ENCODE results near the gene PARP1. TPM values are rescaled to one million over a fixed set of nuclear protein-coding genes. Genes with fewer than 3 reads are reported as not detected.

Gene PARP1
- total and polyA plus RNA-seq, 2 donors (not counting 1 experiment from before 2014, with no cell fraction given): 118 to 180 TPM

DNA sequence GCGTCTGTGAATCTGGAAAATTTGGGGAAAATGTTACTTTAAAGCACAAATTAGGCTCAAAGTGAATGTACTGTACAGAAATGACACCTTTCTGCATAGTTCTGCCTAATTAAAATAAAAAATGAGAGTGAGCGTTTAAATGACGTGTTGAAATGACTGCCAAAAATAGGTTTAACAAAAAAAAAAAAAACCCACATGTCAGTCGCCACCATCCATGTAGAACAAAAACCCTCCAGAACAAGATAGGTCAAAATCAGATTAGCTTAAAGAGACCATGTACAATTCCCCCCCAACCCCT is 745 bp downstream of the PARP1 start:
- peaks cover 0 to 9% of the 10 kb centered on the region in 2 experiments for H3K36me3 ChIP-seq (replicated peaks in 1 of 2; ENCODE audit: control extremely low read depth in 1 of 2, control insufficient read depth in 1 of 2, extremely low read depth in 1 of 2, insufficient read depth in 2 of 2, low read length in 1 of 2)
- intact Hi-C loops (cut with micrococcal nuclease): loop anchor here (2.0 to 5.0 kb wide), 9 partner anchors 36 to 980 kb away; partner anchors contain the start of genes ACBD3, LBR, SRP9 and STUM
- Mint-ChIP-seq H3K4me1 (peaks cover 48% of the 10 kb centered on the region), H3K27ac (peak overlapping the region; percentile 90), H3K9me3 (ENCODE audit: insufficient read depth) (no peaks in the 10 kb centered on the region), H3K4me3 (peak overlapping the region; percentile 91), H3K27me3 (no peaks in the 10 kb centered on the region)
- peak overlapping the region; percentile 78 to 88 for H3K27ac ChIP-seq (ENCODE audit: low read length in 2 of 2)
- H2AFZ ChIP-seq (ENCODE audit: insufficient read depth, low read depth, low read length, poor library complexity, severe bottlenecking): peak overlapping the region; percentile 79
- peaks cover 0 to 6% (median 0%) of the 10 kb centered on the region in 3 donors for H3K9me3 ChIP-seq (ENCODE audit: control extremely low read depth in 1 of 3, control insufficient read depth in 2 of 3, insufficient read depth in 1 of 3, low read length in 2 of 3)
- H4K20me1 ChIP-seq (ENCODE audit: control insufficient read depth, insufficient read depth, low read length, poor library complexity, severe bottlenecking): peaks cover 45% of the 10 kb centered on the region
- peak; percentile 12 for ATAC-seq (ENCODE audit: low read depth)
- peak overlapping the region; percentile 81 to 95 (median 83) for H3K4me3 ChIP-seq (ENCODE audit: control extremely low read depth in 1 of 5, extremely low read depth in 1 of 5, insufficient read depth in 1 of 5, low read depth in 2 of 5, low read length in 4 of 5)
- H3K4me2 ChIP-seq (replicated peaks; ENCODE audit: low read depth, low read length, poor library complexity, severe bottlenecking): peak overlapping the region; percentile 75
- H3K4me1 ChIP-seq (ENCODE audit: control insufficient read depth in 2 of 2, insufficient read depth in 2 of 2, low read length in 2 of 2): peaks cover 50 to 51% of the 10 kb centered on the region in 2 donors
- TF ChIP-seq, protein P1, sequence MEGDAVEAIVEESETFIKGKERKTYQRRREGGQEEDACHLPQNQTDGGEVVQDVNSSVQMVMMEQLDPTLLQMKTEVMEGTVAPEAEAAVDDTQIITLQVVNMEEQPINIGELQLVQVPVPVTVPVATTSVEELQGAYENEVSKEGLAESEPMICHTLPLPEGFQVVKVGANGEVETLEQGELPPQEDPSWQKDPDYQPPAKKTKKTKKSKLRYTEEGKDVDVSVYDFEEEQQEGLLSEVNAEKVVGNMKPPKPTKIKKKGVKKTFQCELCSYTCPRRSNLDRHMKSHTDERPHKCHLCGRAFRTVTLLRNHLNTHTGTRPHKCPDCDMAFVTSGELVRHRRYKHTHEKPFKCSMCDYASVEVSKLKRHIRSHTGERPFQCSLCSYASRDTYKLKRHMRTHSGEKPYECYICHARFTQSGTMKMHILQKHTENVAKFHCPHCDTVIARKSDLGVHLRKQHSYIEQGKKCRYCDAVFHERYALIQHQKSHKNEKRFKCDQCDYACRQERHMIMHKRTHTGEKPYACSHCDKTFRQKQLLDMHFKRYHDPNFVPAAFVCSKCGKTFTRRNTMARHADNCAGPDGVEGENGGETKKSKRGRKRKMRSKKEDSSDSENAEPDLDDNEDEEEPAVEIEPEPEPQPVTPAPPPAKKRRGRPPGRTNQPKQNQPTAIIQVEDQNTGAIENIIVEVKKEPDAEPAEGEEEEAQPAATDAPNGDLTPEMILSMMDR (IDR thresholded peaks at IDR 0.05): no peak
- TF ChIP-seq EZH2 (IDR thresholded peaks at IDR 0.05; ENCODE audit: borderline replicate concordance, insufficient read depth, low read depth, low read length, poor library complexity, severe bottlenecking): no peak
- DNase-seq: peak; percentile 79
- POLR2A ChIA-PET: interaction anchor here (0.6 to 2.2 kb wide), 9 partner anchors 30 to 532 kb away, joined by 3 to 11 read pairs (median 5); partner anchors contain the start of gene SDE2
- peak overlapping the region; percentile 83 for H3K9ac ChIP-seq (ENCODE audit: low read length)
- WGBS (ENCODE audit: insufficient coverage): no CpG with 5 or more reads among the region's 4 CpGs
- H3K79me2 ChIP-seq (ENCODE audit: control insufficient read depth, insufficient read depth, low read length): peaks cover 50% of the 10 kb centered on the region
- CTCF ChIA-PET: interaction anchor here (0.7 to 4.3 kb wide), 19 partner anchors 9 to 421 kb away, joined by 3 to 36 read pairs (median 4); partner anchors contain the start of genes LIN9 and STUM
- H3K27me3 ChIP-seq (replicated peaks in 1 of 4; ENCODE audit: control extremely low read depth in 1 of 4, control insufficient read depth in 3 of 4, insufficient read depth in 4 of 4, low read length in 3 of 4): no peaks in the 10 kb centered on the region

DNA sequence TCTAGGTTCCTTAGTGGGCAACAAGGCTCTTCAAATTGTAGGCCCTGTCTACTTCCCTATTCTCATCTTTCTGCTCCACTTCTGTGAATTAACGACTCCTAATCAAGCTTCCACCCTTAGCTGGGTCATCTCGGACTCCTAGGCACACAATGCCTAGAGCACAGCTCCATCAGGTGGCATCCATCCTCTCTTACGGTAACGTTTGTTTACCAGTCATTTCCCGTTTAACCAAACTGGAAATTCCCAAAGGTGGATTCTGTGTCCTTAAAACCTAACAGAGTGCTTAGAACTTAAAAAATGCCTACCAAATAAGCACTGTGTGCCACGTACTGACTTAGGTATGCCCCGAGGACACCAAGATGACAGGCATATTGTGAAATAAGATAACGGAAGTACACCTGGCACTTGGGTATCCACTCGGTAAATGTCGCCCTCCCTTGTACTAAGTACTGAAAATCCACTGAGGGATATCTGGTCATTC is 1.5 kb downstream of the PARP1 start:
- H3K79me2 ChIP-seq (ENCODE audit: control insufficient read depth, insufficient read depth, low read length): peaks cover 57% of the 10 kb centered on the region
- H3K4me3 ChIP-seq (ENCODE audit: control extremely low read depth in 1 of 5, extremely low read depth in 1 of 5, insufficient read depth in 1 of 5, low read depth in 2 of 5, low read length in 4 of 5): peak overlapping the region; percentile 81 to 95 (median 83)
- WGBS (ENCODE audit: insufficient coverage): 0% methylated on average over 7 of the region's 10 CpGs
- Mint-ChIP-seq H3K9me3 (ENCODE audit: insufficient read depth) (no peaks in the 10 kb centered on the region), H3K4me1 (peaks cover 55% of the 10 kb centered on the region), H3K27me3 (no peaks in the 10 kb centered on the region), H3K4me3 (peak overlapping the region; percentile 91), H3K27ac (peak overlapping the region; percentile 90)
- peak; percentile 65 for DNase-seq
- H3K27ac ChIP-seq (ENCODE audit: low read length in 2 of 2): peak overlapping the region; percentile 78 to 88
- no peaks in the 10 kb centered on the region for H3K27me3 ChIP-seq (replicated peaks in 1 of 4; ENCODE audit: control extremely low read depth in 1 of 4, control insufficient read depth in 3 of 4, insufficient read depth in 4 of 4, low read length in 3 of 4)
- peak overlapping the region; percentile 75 for H3K4me2 ChIP-seq (replicated peaks; ENCODE audit: low read depth, low read length, poor library complexity, severe bottlenecking)
- TF ChIP-seq, protein P1 (IDR thresholded peaks at IDR 0.05): no peak
- no peak for TF ChIP-seq EZH2 (IDR thresholded peaks at IDR 0.05; ENCODE audit: borderline replicate concordance, insufficient read depth, low read depth, low read length, poor library complexity, severe bottlenecking)
- peaks cover 0 to 6% (median 0%) of the 10 kb centered on the region in 3 donors for H3K9me3 ChIP-seq (ENCODE audit: control extremely low read depth in 1 of 3, control insufficient read depth in 2 of 3, insufficient read depth in 1 of 3, low read length in 2 of 3)
- ChIA-PET POLR2A (interaction anchor here (1.4 to 2.2 kb wide), 3 partner anchors 30 to 534 kb away, joined by 3 to 11 read pairs (median 8); partner anchors contain the start of gene COQ8A), CTCF (interaction anchor here (0.7 to 4.3 kb wide), 12 partner anchors 9 to 422 kb away, joined by 3 to 36 read pairs (median 4); partner anchors contain the start of gene STUM)
- no peak for ATAC-seq (ENCODE audit: low read depth)
- peaks cover 0 to 17% of the 10 kb centered on the region in 2 experiments for H3K36me3 ChIP-seq (replicated peaks in 1 of 2; ENCODE audit: control extremely low read depth in 1 of 2, control insufficient read depth in 1 of 2, extremely low read depth in 1 of 2, insufficient read depth in 2 of 2, low read length in 1 of 2)
- peaks cover 52% of the 10 kb centered on the region for H4K20me1 ChIP-seq (ENCODE audit: control insufficient read depth, insufficient read depth, low read length, poor library complexity, severe bottlenecking)
- H3K4me1 ChIP-seq (ENCODE audit: control insufficient read depth in 2 of 2, insufficient read depth in 2 of 2, low read length in 2 of 2): peaks cover 57 to 58% of the 10 kb centered on the region in 2 donors
- peak overlapping the region; percentile 79 for H2AFZ ChIP-seq (ENCODE audit: insufficient read depth, low read depth, low read length, poor library complexity, severe bottlenecking)
- H3K9ac ChIP-seq (ENCODE audit: low read length): peak overlapping the region; percentile 83
- intact Hi-C loops (cut with micrococcal nuclease): loop anchor here (1.0 to 5.0 kb wide), 11 partner anchors 30 to 979 kb away; partner anchors contain the start of genes ACBD3, LBR, SRP9 and STUM
